ENCODE measurements around the gene HSPD1.
"Not testable (repeated sequence)": the region's sequence is repeated elsewhere in the genome, so short reads cannot be mapped to it uniquely, and the experiment has no call there.

The HSPD1 gene

GRCh38 chr2:197496695-197497094, 2.9 kb downstream of the HSPD1 start:
- H3K27ac ChIP-seq, result no peak overlapping the region; the same call in 1 of the 2 replicates
- TF ChIP-seq, protein P1, sequence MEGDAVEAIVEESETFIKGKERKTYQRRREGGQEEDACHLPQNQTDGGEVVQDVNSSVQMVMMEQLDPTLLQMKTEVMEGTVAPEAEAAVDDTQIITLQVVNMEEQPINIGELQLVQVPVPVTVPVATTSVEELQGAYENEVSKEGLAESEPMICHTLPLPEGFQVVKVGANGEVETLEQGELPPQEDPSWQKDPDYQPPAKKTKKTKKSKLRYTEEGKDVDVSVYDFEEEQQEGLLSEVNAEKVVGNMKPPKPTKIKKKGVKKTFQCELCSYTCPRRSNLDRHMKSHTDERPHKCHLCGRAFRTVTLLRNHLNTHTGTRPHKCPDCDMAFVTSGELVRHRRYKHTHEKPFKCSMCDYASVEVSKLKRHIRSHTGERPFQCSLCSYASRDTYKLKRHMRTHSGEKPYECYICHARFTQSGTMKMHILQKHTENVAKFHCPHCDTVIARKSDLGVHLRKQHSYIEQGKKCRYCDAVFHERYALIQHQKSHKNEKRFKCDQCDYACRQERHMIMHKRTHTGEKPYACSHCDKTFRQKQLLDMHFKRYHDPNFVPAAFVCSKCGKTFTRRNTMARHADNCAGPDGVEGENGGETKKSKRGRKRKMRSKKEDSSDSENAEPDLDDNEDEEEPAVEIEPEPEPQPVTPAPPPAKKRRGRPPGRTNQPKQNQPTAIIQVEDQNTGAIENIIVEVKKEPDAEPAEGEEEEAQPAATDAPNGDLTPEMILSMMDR (conservative IDR thresholded peaks at IDR 0.05), result no peak
- TF ChIP-seq ZFX (IDR thresholded peaks at IDR 0.05), result no peak

DNA sequence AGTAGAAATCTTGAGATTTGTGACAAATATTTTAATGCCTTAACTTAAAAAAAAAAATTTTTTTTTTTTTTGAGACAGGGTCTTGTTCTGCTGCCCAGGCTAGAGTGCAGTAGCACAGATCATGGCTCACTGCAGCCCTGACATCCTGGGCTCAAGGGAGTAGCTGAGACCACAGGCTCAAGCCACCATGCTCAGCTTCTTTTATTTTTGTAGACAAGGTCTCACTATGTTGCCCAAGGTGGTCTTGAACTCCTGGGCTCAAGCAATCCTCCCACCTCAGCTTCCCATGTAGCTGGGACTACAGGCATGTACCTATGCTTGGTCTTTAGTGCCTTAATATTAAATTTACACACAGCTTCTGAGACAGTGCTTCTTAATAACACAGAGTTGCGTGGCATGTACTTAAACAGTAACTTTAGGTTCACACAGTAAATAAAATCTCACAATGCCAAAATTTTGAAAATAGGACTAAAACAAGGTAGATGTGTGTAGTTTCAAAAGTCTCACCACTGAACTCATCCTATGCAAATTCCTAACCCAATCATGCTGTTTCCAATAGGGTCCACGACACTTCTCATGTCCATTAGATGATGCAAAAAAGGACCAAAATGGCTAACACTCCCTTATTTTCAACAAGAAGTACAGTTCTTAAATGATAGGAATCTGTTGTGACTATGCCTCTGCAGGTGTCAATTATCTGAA, 4.1 kb downstream of the HSPD1 start:
- no peak for TF ChIP-seq ZFX (IDR thresholded peaks at IDR 0.05)
- TF ChIP-seq, protein P1 (conservative IDR thresholded peaks at IDR 0.05), result no peak

DNA sequence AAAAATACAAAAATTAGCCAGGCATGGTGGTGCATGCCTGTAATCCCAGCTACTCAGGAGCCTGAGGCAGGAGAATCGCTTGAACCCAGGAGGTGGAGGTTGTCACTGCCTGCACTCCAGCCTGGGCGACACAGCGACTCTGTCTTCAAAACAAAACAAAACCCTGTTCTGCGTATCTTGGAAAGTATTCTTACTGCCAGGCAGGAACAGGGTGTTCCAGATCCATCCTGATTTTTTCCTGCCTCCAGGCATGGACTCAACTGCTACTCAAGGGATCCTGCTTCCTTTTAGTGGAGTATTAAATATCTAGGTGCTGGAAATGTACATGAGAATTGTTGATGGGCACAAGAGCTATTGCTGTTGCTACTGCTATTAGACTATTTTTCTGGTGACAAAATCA, 12.3 kb downstream of the HSPD1 start:
- no peak for TF ChIP-seq ZFX (IDR thresholded peaks at IDR 0.05)
- TF ChIP-seq, protein P1 (conservative IDR thresholded peaks at IDR 0.05), result no peak
- no peak overlapping the region for H3K27ac ChIP-seq

More for the DNA sequence above, 4.1 kb downstream of the HSPD1 start:
- H3K27ac ChIP-seq, result no peak overlapping the region

DNA sequence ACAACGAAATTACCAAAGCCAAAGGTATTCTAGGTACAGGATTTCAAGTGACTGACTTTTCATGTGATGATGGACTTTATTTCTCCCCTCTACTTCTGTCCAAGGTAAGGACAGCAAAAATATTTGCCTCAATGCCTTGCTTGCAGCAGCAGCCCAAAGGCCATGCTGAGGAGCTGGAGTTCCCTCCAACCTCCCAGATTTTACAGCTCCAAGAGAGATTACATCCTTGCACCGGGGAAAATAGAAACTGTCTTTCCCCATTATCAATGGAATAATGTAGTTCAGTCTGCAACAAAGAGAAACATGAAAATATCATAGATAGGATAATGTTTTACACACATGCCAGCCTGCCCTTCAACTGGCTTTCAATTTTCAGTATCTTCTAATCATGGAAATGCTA, 13.5 kb downstream of the HSPD1 start:
- TF ChIP-seq, protein P1 (conservative IDR thresholded peaks at IDR 0.05), result no peak
- TF ChIP-seq ZFX (IDR thresholded peaks at IDR 0.05), result no peak
- no peak overlapping the region for H3K27ac ChIP-seq

GRCh38 chr2:197484248-197484647, 15.4 kb downstream of the HSPD1 start:
- H3K27ac ChIP-seq, result not testable (repeated sequence)

- TF ChIP-seq, protein P1 (conservative IDR thresholded peaks at IDR 0.05), result no peak
- TF ChIP-seq ZFX (IDR thresholded peaks at IDR 0.05), result no peak
- H3K27ac ChIP-seq, result no peak overlapping the region
Observed at GRCh38 chr2:197480165-197481036, 19.2 kb downstream of the HSPD1 start.

- TF ChIP-seq, protein P1 (conservative IDR thresholded peaks at IDR 0.05), result no peak
- no peak for TF ChIP-seq ZFX (IDR thresholded peaks at IDR 0.05)
- H3K27ac ChIP-seq, result no peak overlapping the region
Observed at GRCh38 chr2:197477797-197478196, 21.8 kb downstream of the HSPD1 start.

Measured in C4-2B (cell line).